Stimulated activated CD8-positive, alpha-beta memory T cell treated with anti-CD3 and anti-CD28 coated beads, Interleukin-15, amount 100 ng/mL, for 24 hours (primary cell): ENCODE results near the gene XK.
"Not testable (repeated sequence)": the region's sequence is repeated elsewhere in the genome, so short reads cannot be mapped to it uniquely, and the experiment has no call there.

Experiments used
- DNase-seq: peaks from one replicate; pipeline ENCODE4 v3.0.0-alpha.2; 2020; ENCODE audit warnings: low read depth

XK gene

GRCh38 chrX:37754516-37754915 is 68.9 kb downstream of the XK start:
- no peak for DNase-seq

- no peak for DNase-seq
These were observed 69.4 kb downstream of the XK start for GRCh38 chrX:37755025-37755424.

GRCh38 chrX:37757082-37757481 is 71.5 kb downstream of the XK start:
- DNase-seq = no peak

- DNase-seq = no peak
These were observed 73.8 kb downstream of the XK start for GRCh38 chrX:37759351-37759750.

- DNase-seq = no peak
These were observed 74.4 kb downstream of the XK start for GRCh38 chrX:37759878-37760418.

GRCh38 chrX:37763400-37763799 is 77.8 kb downstream of the XK start:
- DNase-seq = no peak

- DNase-seq = no peak
These were observed 79.9 kb downstream of the XK start for GRCh38 chrX:37765507-37765906.

- no peak for DNase-seq
These were observed 81.8 kb downstream of the XK start for GRCh38 chrX:37767430-37767829.

- DNase-seq = not testable (repeated sequence)
These were observed 83.3 kb downstream of the XK start for GRCh38 chrX:37768866-37769265.

- DNase-seq = no peak
These were observed 90.8 kb downstream of the XK start for GRCh38 chrX:37776283-37776986.

GRCh38 chrX:37776987-37777325 is 91.4 kb downstream of the XK start:
- no peak for DNase-seq

- DNase-seq = no peak
These were observed 94.3 kb downstream of the XK start, which contains the start of gene CYBB for GRCh38 chrX:37779857-37780256. Gene CYBB, plus strand, starts transcription at chrX:37780059. Its CDS starts 19 bp downstream, at chrX:37780078.

- no peak for DNase-seq
These were observed 95.5 kb downstream of the XK start for GRCh38 chrX:37781081-37781480.
